ENCODE data around the gene GRM4. TPM values are rescaled to one million over a fixed set of nuclear protein-coding genes. Genes with fewer than 3 reads are reported as not detected.

The GRM4 gene
- total and polyA plus RNA-seq, 9 of the 15 experiments (the other 6 are each of a cell fraction or from before 2014, with no cell fraction given) = 0.18 TPM; not detected in 8

DNA sequence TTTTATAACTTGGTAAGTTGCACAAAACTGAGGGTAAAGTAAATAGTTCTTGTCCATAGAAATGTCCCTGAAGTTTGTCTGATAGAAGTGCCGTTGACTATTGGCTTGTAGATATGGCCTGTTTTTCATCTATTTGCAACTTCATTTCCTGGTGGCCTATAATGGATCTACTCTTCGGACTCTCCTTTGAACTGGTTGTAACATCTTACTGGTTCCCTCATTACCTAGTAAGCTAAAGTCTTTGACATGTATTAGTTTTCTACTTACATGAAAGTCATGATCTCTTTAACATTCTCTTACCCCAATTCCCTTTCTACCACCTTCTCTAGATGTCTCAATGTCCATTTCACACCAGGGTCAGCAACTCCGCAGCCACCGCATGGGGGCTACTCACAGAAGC is 146.3 kb downstream of the GRM4 start:
- CTCF ChIA-PET (ENCODE audit: low intra/inter-chr PET ratio) = no interaction called here
- WGBS (ENCODE audit: insufficient coverage, low coverage, missing lambda C conversion rate) = under 1% methylated on average over 4 of the region's 4 CpGs
- intact Hi-C loops (cut with micrococcal nuclease) = no loop called here
- FAIRE-seq = no peak
- Histone ChIP-seq H3K36me3 (ENCODE audit: control insufficient read depth, insufficient read depth, low read length) (no peaks in the 10 kb centered on the region), H4K20me1 (replicated peaks; ENCODE audit: control insufficient read depth, insufficient read depth, low read length) (no peaks in the 10 kb centered on the region; the same call in 1 of the 2 replicates), H3K4me1 (replicated peaks in 1 of 2; ENCODE audit: control insufficient read depth in 2 of 2, insufficient read depth in 2 of 2, low read length in 2 of 2) (0 out of 5 replicates have a peak, but pooled peaks cover 0 to 3% of the 10 kb centered on the region in 2 experiments), H3K9me3 (replicated peaks; ENCODE audit: control insufficient read depth, insufficient read depth, low read depth, low read length) (no peaks in the 10 kb centered on the region), H3K27me3 (ENCODE audit: control insufficient read depth in 2 of 2, insufficient read depth in 2 of 2, low read length in 2 of 2) (peaks cover 20 to 53% of the 10 kb centered on the region in 2 experiments), H3K27ac (ENCODE audit: extremely low read depth, low read depth, low read length) (no peak overlapping the region), H3K4me3 (no peak overlapping the region), H2AFZ (ENCODE audit: low read depth, low read length) (no peak overlapping the region), H3K4me2 (ENCODE audit: insufficient read depth, low read length) (no peak overlapping the region), H3K9me1 (ENCODE audit: control insufficient read depth, insufficient read depth, low read length) (no peaks in the 10 kb centered on the region), H3K79me2 (ENCODE audit: control insufficient read depth, insufficient read depth, low read length) (no peaks in the 10 kb centered on the region), H3K9ac (ENCODE audit: insufficient read depth in 1 of 2, low read depth in 2 of 2, low read length in 2 of 2) (no peak overlapping the region)
- POLR2A ChIA-PET = interaction anchor here (0.6 to 1.2 kb wide), 4 partner anchors 10 to 1537 kb away, joined by 3 to 4 read pairs (median 3); no protein-coding TSS in a partner anchor
- in situ Hi-C loops (cut with MboI) = no loop called here
- no peak for DNase-seq (ENCODE audit: extremely low read depth in 1 of 4, low spot score in 3 of 4)
- no TSS peak for BruUV-seq (replicated peaks)
- no peak for ATAC-seq
- TF ChIP-seq ESRRB (CRISPR knock-in tag; IDR thresholded peaks at IDR 0.05; ENCODE audit: borderline replicate concordance) (no peak), SIN3B (IDR thresholded peaks at IDR 0.05; ENCODE audit: low read depth) (no peak), ILF3 (IDR thresholded peaks at IDR 0.05; ENCODE audit: borderline replicate concordance) (no peak), ZFP30 (CRISPR knock-in tag; IDR thresholded peaks at IDR 0.05; ENCODE audit: borderline replicate concordance) (no peak), ZNF253 (CRISPR knock-in tag; conservative IDR thresholded peaks at IDR 0.05) (no peak), MCM2 (IDR thresholded peaks at IDR 0.05; ENCODE audit: low read depth) (no peak), FOXP1 (CRISPR knock-in tag; IDR thresholded peaks at IDR 0.05) (no peak), MCM3 (IDR thresholded peaks at IDR 0.05) (no peak)
- TF ChIP-seq, protein P1, sequence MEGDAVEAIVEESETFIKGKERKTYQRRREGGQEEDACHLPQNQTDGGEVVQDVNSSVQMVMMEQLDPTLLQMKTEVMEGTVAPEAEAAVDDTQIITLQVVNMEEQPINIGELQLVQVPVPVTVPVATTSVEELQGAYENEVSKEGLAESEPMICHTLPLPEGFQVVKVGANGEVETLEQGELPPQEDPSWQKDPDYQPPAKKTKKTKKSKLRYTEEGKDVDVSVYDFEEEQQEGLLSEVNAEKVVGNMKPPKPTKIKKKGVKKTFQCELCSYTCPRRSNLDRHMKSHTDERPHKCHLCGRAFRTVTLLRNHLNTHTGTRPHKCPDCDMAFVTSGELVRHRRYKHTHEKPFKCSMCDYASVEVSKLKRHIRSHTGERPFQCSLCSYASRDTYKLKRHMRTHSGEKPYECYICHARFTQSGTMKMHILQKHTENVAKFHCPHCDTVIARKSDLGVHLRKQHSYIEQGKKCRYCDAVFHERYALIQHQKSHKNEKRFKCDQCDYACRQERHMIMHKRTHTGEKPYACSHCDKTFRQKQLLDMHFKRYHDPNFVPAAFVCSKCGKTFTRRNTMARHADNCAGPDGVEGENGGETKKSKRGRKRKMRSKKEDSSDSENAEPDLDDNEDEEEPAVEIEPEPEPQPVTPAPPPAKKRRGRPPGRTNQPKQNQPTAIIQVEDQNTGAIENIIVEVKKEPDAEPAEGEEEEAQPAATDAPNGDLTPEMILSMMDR (IDR thresholded peaks at IDR 0.05 in 2 of 3, conservative IDR thresholded peaks at IDR 0.05 in 1 of 3; ENCODE audit: insufficient read depth in 2 of 3, low read depth in 1 of 3, low read length in 3 of 3) = no peak
- TF ChIP-seq, protein P2, sequence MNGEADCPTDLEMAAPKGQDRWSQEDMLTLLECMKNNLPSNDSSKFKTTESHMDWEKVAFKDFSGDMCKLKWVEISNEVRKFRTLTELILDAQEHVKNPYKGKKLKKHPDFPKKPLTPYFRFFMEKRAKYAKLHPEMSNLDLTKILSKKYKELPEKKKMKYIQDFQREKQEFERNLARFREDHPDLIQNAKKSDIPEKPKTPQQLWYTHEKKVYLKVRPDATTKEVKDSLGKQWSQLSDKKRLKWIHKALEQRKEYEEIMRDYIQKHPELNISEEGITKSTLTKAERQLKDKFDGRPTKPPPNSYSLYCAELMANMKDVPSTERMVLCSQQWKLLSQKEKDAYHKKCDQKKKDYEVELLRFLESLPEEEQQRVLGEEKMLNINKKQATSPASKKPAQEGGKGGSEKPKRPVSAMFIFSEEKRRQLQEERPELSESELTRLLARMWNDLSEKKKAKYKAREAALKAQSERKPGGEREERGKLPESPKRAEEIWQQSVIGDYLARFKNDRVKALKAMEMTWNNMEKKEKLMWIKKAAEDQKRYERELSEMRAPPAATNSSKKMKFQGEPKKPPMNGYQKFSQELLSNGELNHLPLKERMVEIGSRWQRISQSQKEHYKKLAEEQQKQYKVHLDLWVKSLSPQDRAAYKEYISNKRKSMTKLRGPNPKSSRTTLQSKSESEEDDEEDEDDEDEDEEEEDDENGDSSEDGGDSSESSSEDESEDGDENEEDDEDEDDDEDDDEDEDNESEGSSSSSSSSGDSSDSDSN (IDR thresholded peaks at IDR 0.05; ENCODE audit: borderline replicate concordance in 1 of 2, low read depth in 2 of 2, low read length in 2 of 2) = no peak
